Activated CD4-positive, alpha-beta T cell treated with anti-CD3 and anti-CD28 coated beads for 36 hours (primary cell): ENCODE data around the gene NCAPD2. TPM values are rescaled to one million over a fixed set of nuclear protein-coding genes. Genes with fewer than 3 reads are reported as not detected.
"Not testable (repeated sequence)": the region's sequence is repeated elsewhere in the genome, so short reads cannot be mapped to it uniquely, and the experiment has no call there.

ENCODE experiments used
- ATAC-seq: fragments of 200-7000 bp; cut with Tn5 transposase; one replicate; pipeline ENCODE4 v1.10.0; 2021; ENCODE audit warnings: mild to moderate bottlenecking, moderate library complexity
- CTCF ChIA-PET: fragments of 350-600 bp; sonication (Branson Sonifier 250); formaldehyde crosslinking; loops from one replicate; lab custom pipeline; 2021; ENCODE audit warnings: antibody characterized with exemption; lab: Charles Lee
- POLR2A ChIA-PET: fragments of 350-600 bp; sonication (Branson Sonifier 250); formaldehyde crosslinking; loops from one replicate; lab custom pipeline; 2021; ENCODE audit warnings: antibody characterized with exemption, inconsistent platforms; lab: Charles Lee
- DNase-seq: peaks from one replicate; pipeline ENCODE4 v3.0.0-alpha.2; 2020
- H3K27ac Mint-ChIP-seq: one replicate; pipeline ENCODE4 v1.8.0; 2021; ENCODE audit warnings: mixed read lengths
- H3K27me3 Mint-ChIP-seq: one replicate; pipeline ENCODE4 v1.8.0; 2021; ENCODE audit warnings: mixed read lengths
- H3K36me3 Mint-ChIP-seq: one replicate; pipeline ENCODE4 v1.8.0; 2021; ENCODE audit warnings: low read depth, mixed read lengths
- H3K4me1 Mint-ChIP-seq: one replicate; pipeline ENCODE4 v1.8.0; 2021; ENCODE audit warnings: mixed read lengths
- H3K4me3 Mint-ChIP-seq: one replicate; pipeline ENCODE4 v1.8.0; 2021; ENCODE audit warnings: mild to moderate bottlenecking, moderate library complexity, mixed read lengths
- H3K9me3 Mint-ChIP-seq: one replicate; pipeline ENCODE4 v1.8.0; 2021; ENCODE audit warnings: low read depth, mixed read lengths
- intact Hi-C, 2 experiments: fragments of 100-400 bp; cut with DNase I in 1 of 2; cut with micrococcal nuclease in 1 of 2; formaldehyde crosslinking; loops; one replicate each; pipeline versions ENCODE4 v1.14.2 to v1.15.1; 2022 to 2024; cut with DNase I, micrococcal nuclease
- total RNA-seq, 2 experiments: library from RNA; stranded (reverse); gene quantifications; one replicate each; pipeline ENCODE4 v1.2.3, GENCODE V29; 2021

NCAPD2 gene
- total RNA-seq, 2 experiments from 2014 or later, result 199 to 210 TPM

GRCh38 chr12:6533923-6534694, 40.2 kb downstream of the NCAPD2 start, which contains the start of gene GAPDH:
Gene GAPDH, plus strand, starts transcription at chr12:6534517. Its CDS starts 316 bp downstream, at chr12:6534833.
- CTCF ChIA-PET, result interaction anchor here (0.6 to 9.4 kb wide), 4 partner anchors 21 to 110 kb away, joined by 3 to 141 read pairs (median 28); partner anchors contain the start of gene IFFO1
- H3K27ac Mint-ChIP-seq, result peak within 1 kb of the TSS; percentile 100
- POLR2A ChIA-PET, result interaction anchor here (0.5 to 3.2 kb wide), 24 partner anchors 12 to 410 kb away, joined by 3 to 45 read pairs (median 6); partner anchors contain the start of genes C12orf57, CDCA3, ENO2 and MRPL51
- intact Hi-C loops, result loop anchor here (1.0 to 10.0 kb wide), 12 partner anchors 22 to 1401 kb away; partner anchors contain the start of genes CHD4 (in 1 of the 2), IFFO1 (in 1 of the 2), MRPL51 (in 1 of the 2) and PTPN6 (in 1 of the 2)
- peaks cover 37% of the 10 kb centered on the region for H3K4me1 Mint-ChIP-seq
- H3K4me3 Mint-ChIP-seq, result peak within 1 kb of the TSS; percentile 98
- peaks cover 78% of the 10 kb centered on the region for H3K36me3 Mint-ChIP-seq
- DNase-seq (peak; percentile 95), ATAC-seq (peak; percentile 53)
- no peaks in the 10 kb centered on the region for H3K27me3 Mint-ChIP-seq
- H3K9me3 Mint-ChIP-seq, result no peaks in the 10 kb centered on the region

DNA sequence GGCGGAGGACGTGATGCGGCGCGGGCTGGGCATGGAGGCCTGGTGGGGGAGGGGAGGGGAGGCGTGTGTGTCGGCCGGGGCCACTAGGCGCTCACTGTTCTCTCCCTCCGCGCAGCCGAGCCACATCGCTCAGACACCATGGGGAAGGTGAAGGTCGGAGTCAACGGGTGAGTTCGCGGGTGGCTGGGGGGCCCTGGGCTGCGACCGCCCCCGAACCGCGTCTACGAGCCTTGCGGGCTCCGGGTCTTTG, 40.7 kb downstream of the NCAPD2 start:
- intact Hi-C loops, result loop anchor here (1.0 to 10.0 kb wide), 11 partner anchors 22 to 1400 kb away; partner anchors contain the start of genes CHD4 (in 1 of the 2), IFFO1 (in 1 of the 2), MRPL51 (in 1 of the 2) and PTPN6 (in 1 of the 2)
- POLR2A ChIA-PET, result interaction anchor here (0.6 to 3.2 kb wide), 19 partner anchors 11 to 410 kb away, joined by 3 to 45 read pairs (median 6); partner anchors contain the start of genes C12orf57, CDCA3, MRPL51 and RNU7-1
- CTCF ChIA-PET, result interaction anchor here (1.0 to 9.4 kb wide), 5 partner anchors 21 to 388 kb away, joined by 3 to 141 read pairs (median 3); partner anchors contain the start of gene IFFO1
- ATAC-seq (no peak), DNase-seq (no peak)
- no peaks in the 10 kb centered on the region for H3K9me3 Mint-ChIP-seq
- no peaks in the 10 kb centered on the region for H3K27me3 Mint-ChIP-seq
- H3K4me3 Mint-ChIP-seq, result peak overlapping the region; percentile 98
- peak overlapping the region; percentile 97 for H3K27ac Mint-ChIP-seq
- H3K36me3 Mint-ChIP-seq, result peaks cover 74% of the 10 kb centered on the region
- H3K4me1 Mint-ChIP-seq, result peaks cover 43% of the 10 kb centered on the region

GRCh38 chr12:6534945-6535696, 41.2 kb downstream of the NCAPD2 start:
- Mint-ChIP-seq H3K36me3 (peaks cover 69% of the 10 kb centered on the region), H3K4me3 (peak overlapping the region; percentile 98), H3K4me1 (peaks cover 48% of the 10 kb centered on the region), H3K27me3 (no peaks in the 10 kb centered on the region), H3K27ac (peak overlapping the region; percentile 97), H3K9me3 (no peaks in the 10 kb centered on the region)
- ChIA-PET POLR2A (interaction anchor here (0.6 to 3.2 kb wide), 14 partner anchors 15 to 419 kb away, joined by 3 to 45 read pairs (median 5); partner anchors contain the start of genes C12orf57, MRPL51, RNU7-1 and VAMP1), CTCF (interaction anchor here (1.0 to 9.4 kb wide), 6 partner anchors 20 to 483 kb away, joined by 3 to 141 read pairs (median 3); partner anchors contain the start of gene IFFO1)
- ATAC-seq (peak; percentile 8), DNase-seq (peak; percentile 90)
- intact Hi-C loops, result loop anchor here (1.0 to 10.0 kb wide), 12 partner anchors 21 to 1400 kb away; partner anchors contain the start of genes CHD4 (in 1 of the 2), IFFO1 (in 1 of the 2), MRPL51 (in 1 of the 2) and PTPN6 (in 1 of the 2)

DNA sequence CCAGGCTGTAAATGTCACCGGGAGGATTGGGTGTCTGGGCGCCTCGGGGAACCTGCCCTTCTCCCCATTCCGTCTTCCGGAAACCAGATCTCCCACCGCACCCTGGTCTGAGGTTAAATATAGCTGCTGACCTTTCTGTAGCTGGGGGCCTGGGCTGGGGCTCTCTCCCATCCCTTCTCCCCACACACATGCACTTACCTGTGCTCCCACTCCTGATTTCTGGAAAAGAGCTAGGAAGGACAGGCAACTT, 41.7 kb downstream of the NCAPD2 start:
- POLR2A ChIA-PET, result interaction anchor here (0.6 to 3.2 kb wide), 9 partner anchors 19 to 419 kb away, joined by 3 to 45 read pairs (median 5); partner anchors contain the start of genes C12orf57, MRPL51, NOP2 and RNU7-1
- CTCF ChIA-PET, result interaction anchor here (1.0 to 9.4 kb wide), 5 partner anchors 20 to 482 kb away, joined by 3 to 141 read pairs (median 3); partner anchors contain the start of gene IFFO1
- no peaks in the 10 kb centered on the region for H3K9me3 Mint-ChIP-seq
- peak overlapping the region; percentile 98 for H3K4me3 Mint-ChIP-seq
- no peaks in the 10 kb centered on the region for H3K27me3 Mint-ChIP-seq
- peak overlapping the region; percentile 97 for H3K27ac Mint-ChIP-seq
- H3K36me3 Mint-ChIP-seq, result peaks cover 64% of the 10 kb centered on the region
- ATAC-seq (no peak), DNase-seq (no peak)
- intact Hi-C loops, result loop anchor here in 1 of 2 experiments (5.0 to 10.0 kb wide), 2 partner anchors 213 to 1399 kb away; partner anchors contain the start of gene SLC2A3
- H3K4me1 Mint-ChIP-seq, result peaks cover 50% of the 10 kb centered on the region

GRCh38 chr12:6535960-6536847, 42.3 kb downstream of the NCAPD2 start:
- no peak for ATAC-seq

DNA sequence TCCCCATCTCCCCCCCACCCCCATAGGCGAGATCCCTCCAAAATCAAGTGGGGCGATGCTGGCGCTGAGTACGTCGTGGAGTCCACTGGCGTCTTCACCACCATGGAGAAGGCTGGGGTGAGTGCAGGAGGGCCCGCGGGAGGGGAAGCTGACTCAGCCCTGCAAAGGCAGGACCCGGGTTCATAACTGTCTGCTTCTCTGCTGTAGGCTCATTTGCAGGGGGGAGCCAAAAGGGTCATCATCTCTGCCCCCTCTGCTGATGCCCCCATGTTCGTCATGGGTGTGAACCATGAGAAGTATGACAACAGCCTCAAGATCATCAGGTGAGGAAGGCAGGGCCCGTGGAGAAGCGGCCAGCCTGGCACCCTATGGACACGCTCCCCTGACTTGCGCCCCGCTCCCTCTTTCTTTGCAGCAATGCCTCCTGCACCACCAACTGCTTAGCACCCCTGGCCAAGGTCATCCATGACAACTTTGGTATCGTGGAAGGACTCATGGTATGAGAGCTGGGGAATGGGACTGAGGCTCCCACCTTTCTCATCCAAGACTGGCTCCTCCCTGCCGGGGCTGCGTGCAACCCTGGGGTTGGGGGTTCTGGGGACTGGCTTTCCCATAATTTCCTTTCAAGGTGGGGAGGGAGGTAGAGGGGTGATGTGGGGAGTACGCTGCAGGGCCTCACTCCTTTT, 43.1 kb downstream of the NCAPD2 start:
- H3K4me1 Mint-ChIP-seq, result peaks cover 57% of the 10 kb centered on the region
- CTCF ChIA-PET, result interaction anchor here (0.7 to 9.4 kb wide), 21 partner anchors 8 to 215 kb away, joined by 3 to 141 read pairs (median 4); partner anchors contain the start of genes CD27, IFFO1, MRPL51 and NOP2
- POLR2A ChIA-PET, result interaction anchor here (0.6 to 3.2 kb wide), 4 partner anchors 15 to 71 kb away, joined by 3 to 45 read pairs (median 4); partner anchors contain the start of gene VAMP1
- H3K27me3 Mint-ChIP-seq, result no peaks in the 10 kb centered on the region
- ATAC-seq (no peak), DNase-seq (peak; percentile 42)
- H3K9me3 Mint-ChIP-seq, result no peaks in the 10 kb centered on the region
- H3K4me3 Mint-ChIP-seq, result peak overlapping the region; percentile 98
- peak overlapping the region; percentile 97 for H3K27ac Mint-ChIP-seq
- intact Hi-C loops, result loop anchor here (1.0 to 10.0 kb wide), 3 partner anchors 114 to 1398 kb away; partner anchors contain the start of gene SLC2A3 (in 1 of the 2)
- peaks cover 55% of the 10 kb centered on the region for H3K36me3 Mint-ChIP-seq

More at GRCh38 chr12:6535960-6536847, 42.3 kb downstream of the NCAPD2 start:
- H3K27me3 Mint-ChIP-seq, result no peaks in the 10 kb centered on the region
- peak overlapping the region; percentile 98 for H3K4me3 Mint-ChIP-seq
- POLR2A ChIA-PET, result interaction anchor here (0.6 to 3.2 kb wide), 9 partner anchors 18 to 418 kb away, joined by 3 to 45 read pairs (median 5); partner anchors contain the start of genes C12orf57, MRPL51, NOP2 and RNU7-1
- H3K9me3 Mint-ChIP-seq, result no peaks in the 10 kb centered on the region
- H3K27ac Mint-ChIP-seq, result peak overlapping the region; percentile 97
- H3K36me3 Mint-ChIP-seq, result peaks cover 58% of the 10 kb centered on the region
- peaks cover 54% of the 10 kb centered on the region for H3K4me1 Mint-ChIP-seq
- CTCF ChIA-PET, result interaction anchor here (0.6 to 9.4 kb wide), 6 partner anchors 19 to 482 kb away, joined by 3 to 141 read pairs (median 3); partner anchors contain the start of gene IFFO1
- peak; percentile 23 for DNase-seq
- intact Hi-C loops, result loop anchor here in 1 of 2 experiments (5.0 to 10.0 kb wide), 2 partner anchors 214 to 1399 kb away; partner anchors contain the start of gene SLC2A3

GRCh38 chr12:6537580-6538419, 43.9 kb downstream of the NCAPD2 start:
- intact Hi-C loops, result loop anchor here (1.0 to 10.0 kb wide), 4 partner anchors 18 to 1397 kb away; partner anchors contain the start of gene SLC2A3 (in 1 of the 2)
- peaks cover 56% of the 10 kb centered on the region for H3K4me1 Mint-ChIP-seq

More at GRCh38 chr12:6537580-6538419, 43.9 kb downstream of the NCAPD2 start:
- H3K36me3 Mint-ChIP-seq, result peaks cover 47% of the 10 kb centered on the region
- POLR2A ChIA-PET, result interaction anchor here (0.6 to 1.6 kb wide), 5 partner anchors 14 to 317 kb away, joined by 3 to 5 read pairs (median 4); no protein-coding TSS in a partner anchor
- not testable (repeated sequence) for ATAC-seq, H3K27me3 Mint-ChIP-seq, H3K9me3 Mint-ChIP-seq
- DNase-seq, result peak; percentile 92
- H3K27ac Mint-ChIP-seq, result peak overlapping the region; percentile 97
- CTCF ChIA-PET, result interaction anchor here (0.5 to 9.4 kb wide), 22 partner anchors 9 to 379 kb away, joined by 3 to 141 read pairs (median 4); partner anchors contain the start of genes CD27, IFFO1, MRPL51 and NOP2
- H3K4me3 Mint-ChIP-seq, result peak overlapping the region; percentile 98
